ENCODE results near the gene COL17A1. TPM values are rescaled to one million over a fixed set of nuclear protein-coding genes. Genes with fewer than 3 reads are reported as not detected.

COL17A1 gene
- total RNA-seq, 2 donors from 2014 or later = not detected

DNA sequence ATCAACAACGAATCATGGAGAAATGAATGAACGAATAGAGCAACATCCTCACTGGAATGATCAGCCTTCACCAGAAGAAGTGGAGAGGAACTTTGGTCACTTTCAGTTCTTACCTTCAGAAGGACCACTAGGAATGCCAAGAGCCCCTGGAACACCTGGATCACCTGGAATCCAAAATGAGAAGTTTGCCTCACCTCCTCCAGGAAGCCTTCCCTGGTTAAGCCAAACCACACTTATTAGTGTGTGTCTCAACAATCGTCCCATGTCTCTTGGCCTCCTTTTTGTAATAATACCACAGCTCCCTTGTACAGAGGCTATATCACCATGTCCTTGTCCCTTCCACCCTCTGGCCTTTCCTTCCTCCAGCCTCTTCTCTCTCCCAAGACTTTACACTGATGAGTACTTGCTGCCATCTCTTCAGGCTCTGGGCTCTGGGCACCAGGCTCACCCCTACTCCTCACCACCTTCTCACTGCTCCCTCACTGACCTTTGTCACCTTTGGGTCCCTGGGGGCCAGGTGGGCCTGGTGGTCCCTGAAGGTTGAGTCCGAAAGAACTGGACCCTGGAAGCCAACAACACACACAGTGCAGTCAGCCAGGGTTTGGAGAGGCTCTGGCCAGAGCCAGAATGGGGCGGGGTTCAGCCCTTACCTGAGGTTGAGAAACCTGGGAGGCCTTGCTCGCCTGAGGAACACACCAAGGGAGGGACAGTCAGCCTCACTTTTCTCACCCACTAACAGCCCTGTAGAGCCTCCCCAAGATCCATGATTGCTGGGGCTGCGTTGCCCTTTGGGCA, 46.5 kb downstream of the COL17A1 start:
- ATAC-seq = no peak
- Mint-ChIP-seq H3K27ac (no peak overlapping the region), H3K4me3 (no peak overlapping the region), H3K4me1 (ENCODE audit: low read depth in 2 of 2) (no peaks in the 10 kb centered on the region), H3K36me3 (no peaks in the 10 kb centered on the region), H3K27me3 (no peaks in the 10 kb centered on the region), H3K9me3 (no peaks in the 10 kb centered on the region)
- no peak for DNase-seq (ENCODE audit: low spot score)

- no peaks in the 10 kb centered on the region for H3K4me1 Mint-ChIP-seq (ENCODE audit: low read depth in 2 of 2)
- ATAC-seq = no peak
- no peak overlapping the region for H3K27ac Mint-ChIP-seq
- H3K4me3 Mint-ChIP-seq = no peak overlapping the region
- H3K27me3 Mint-ChIP-seq = no peaks in the 10 kb centered on the region
- H3K36me3 Mint-ChIP-seq = no peaks in the 10 kb centered on the region
- no peak for DNase-seq (ENCODE audit: low spot score)
- no peaks in the 10 kb centered on the region for H3K9me3 Mint-ChIP-seq
Observed at GRCh38 chr10:104038537-104038936, 47.1 kb downstream of the COL17A1 start.

- DNase-seq (ENCODE audit: low spot score) (no peak), ATAC-seq (no peak)
- H3K9me3 Mint-ChIP-seq = no peaks in the 10 kb centered on the region
- H3K4me3 Mint-ChIP-seq = no peak overlapping the region
- H3K27ac Mint-ChIP-seq = no peak overlapping the region
- no peaks in the 10 kb centered on the region for H3K4me1 Mint-ChIP-seq (ENCODE audit: low read depth in 2 of 2)
- no peaks in the 10 kb centered on the region for H3K27me3 Mint-ChIP-seq
- H3K36me3 Mint-ChIP-seq = no peaks in the 10 kb centered on the region
Observed at GRCh38 chr10:104037261-104037951, 48.3 kb downstream of the COL17A1 start.

- no peak overlapping the region for H3K4me3 Mint-ChIP-seq
- ATAC-seq = no peak
- H3K4me1 Mint-ChIP-seq (ENCODE audit: low read depth in 2 of 2) = no peaks in the 10 kb centered on the region
- H3K27ac Mint-ChIP-seq = no peak overlapping the region
- no peaks in the 10 kb centered on the region for H3K27me3 Mint-ChIP-seq
- no peaks in the 10 kb centered on the region for H3K9me3 Mint-ChIP-seq
- no peak for DNase-seq (ENCODE audit: low spot score)
- H3K36me3 Mint-ChIP-seq = no peaks in the 10 kb centered on the region
Observed at GRCh38 chr10:104036518-104037260, 49.0 kb downstream of the COL17A1 start.

- H3K4me3 Mint-ChIP-seq = no peak overlapping the region
- DNase-seq (ENCODE audit: low spot score) (no peak), ATAC-seq (peak; percentile 37 to 43)
- H3K9me3 Mint-ChIP-seq = no peaks in the 10 kb centered on the region
- no peak overlapping the region for H3K27ac Mint-ChIP-seq
- H3K36me3 Mint-ChIP-seq = no peaks in the 10 kb centered on the region
- no peaks in the 10 kb centered on the region for H3K27me3 Mint-ChIP-seq
- H3K4me1 Mint-ChIP-seq (ENCODE audit: low read depth in 2 of 2) = no peaks in the 10 kb centered on the region
Observed at GRCh38 chr10:104036069-104036384, 49.7 kb downstream of the COL17A1 start.

DNA sequence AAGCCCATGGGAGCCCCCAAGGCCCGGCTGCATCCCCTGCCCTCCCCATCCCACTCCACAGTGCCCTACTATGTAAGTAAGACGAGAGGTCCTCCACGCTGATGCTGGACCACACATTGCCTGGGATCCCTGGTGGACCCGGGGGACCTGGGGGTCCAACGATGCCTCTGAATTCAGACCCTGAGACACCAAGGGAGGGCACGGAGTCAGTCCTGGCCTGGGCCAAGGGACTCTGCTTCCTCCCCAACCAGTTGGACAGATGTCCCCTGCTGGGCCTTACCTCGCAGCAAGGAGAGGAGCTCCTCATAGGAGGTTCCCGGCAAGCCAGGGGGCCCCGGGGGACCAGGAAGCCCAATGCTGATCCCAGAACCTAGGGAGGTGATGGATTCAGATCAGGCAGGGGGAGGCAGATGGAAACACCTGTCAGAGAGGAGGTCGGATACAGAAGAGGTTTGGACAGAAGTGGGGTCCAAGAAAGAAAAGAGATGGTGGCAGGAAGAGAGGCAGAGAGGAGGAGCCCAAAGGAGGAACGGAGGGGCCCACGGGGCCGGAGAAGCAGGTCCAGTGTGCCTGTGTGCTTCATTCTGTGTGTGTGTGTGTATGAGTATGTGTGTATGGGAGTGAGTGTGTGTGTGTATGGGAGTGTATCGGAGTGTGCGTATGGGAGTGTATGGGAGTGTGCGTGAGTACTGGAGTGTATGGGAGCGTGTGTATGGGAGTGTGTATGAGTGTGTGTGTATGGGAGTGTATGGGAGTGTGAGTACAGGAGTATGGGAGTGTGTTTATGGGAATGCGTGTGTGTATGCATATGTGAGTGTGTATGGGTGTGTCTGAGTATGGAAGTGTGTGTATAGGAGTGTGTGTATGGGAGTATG, 50.2 kb downstream of the COL17A1 start:
- Mint-ChIP-seq H3K27me3 (no peaks in the 10 kb centered on the region), H3K27ac (no peak overlapping the region), H3K4me1 (ENCODE audit: low read depth in 2 of 2) (no peaks in the 10 kb centered on the region), H3K4me3 (no peak overlapping the region), H3K36me3 (no peaks in the 10 kb centered on the region), H3K9me3 (no peaks in the 10 kb centered on the region)
- ATAC-seq (peak in 1 of 2 donors; percentile 39), DNase-seq (ENCODE audit: low spot score) (no peak)

- no peaks in the 10 kb centered on the region for H3K36me3 Mint-ChIP-seq
- no peak overlapping the region for H3K4me3 Mint-ChIP-seq
- no peaks in the 10 kb centered on the region for H3K4me1 Mint-ChIP-seq (ENCODE audit: low read depth in 2 of 2)
- no peaks in the 10 kb centered on the region for H3K27me3 Mint-ChIP-seq
- ATAC-seq (no peak), DNase-seq (ENCODE audit: low spot score) (no peak)
- no peaks in the 10 kb centered on the region for H3K9me3 Mint-ChIP-seq
- H3K27ac Mint-ChIP-seq = no peak overlapping the region
Observed at GRCh38 chr10:104034401-104035193, 51.1 kb downstream of the COL17A1 start.

- ATAC-seq (no peak), DNase-seq (ENCODE audit: low spot score) (no peak)
- Mint-ChIP-seq H3K27me3 (no peaks in the 10 kb centered on the region), H3K27ac (no peak overlapping the region), H3K36me3 (no peaks in the 10 kb centered on the region), H3K9me3 (no peaks in the 10 kb centered on the region), H3K4me3 (no peak overlapping the region), H3K4me1 (ENCODE audit: low read depth in 2 of 2) (no peaks in the 10 kb centered on the region)
Observed at GRCh38 chr10:104033966-104034365, 51.7 kb downstream of the COL17A1 start.

GRCh38 chr10:104033401-104033930, 52.2 kb downstream of the COL17A1 start:
- no peak for ATAC-seq
- no peak for DNase-seq (ENCODE audit: low spot score)
- H3K4me1 Mint-ChIP-seq (ENCODE audit: low read depth in 2 of 2) = no peaks in the 10 kb centered on the region
- H3K4me3 Mint-ChIP-seq = no peak overlapping the region
- H3K27ac Mint-ChIP-seq = no peak overlapping the region
- H3K9me3 Mint-ChIP-seq = no peaks in the 10 kb centered on the region
- no peaks in the 10 kb centered on the region for H3K36me3 Mint-ChIP-seq
- H3K27me3 Mint-ChIP-seq = no peaks in the 10 kb centered on the region

DNA sequence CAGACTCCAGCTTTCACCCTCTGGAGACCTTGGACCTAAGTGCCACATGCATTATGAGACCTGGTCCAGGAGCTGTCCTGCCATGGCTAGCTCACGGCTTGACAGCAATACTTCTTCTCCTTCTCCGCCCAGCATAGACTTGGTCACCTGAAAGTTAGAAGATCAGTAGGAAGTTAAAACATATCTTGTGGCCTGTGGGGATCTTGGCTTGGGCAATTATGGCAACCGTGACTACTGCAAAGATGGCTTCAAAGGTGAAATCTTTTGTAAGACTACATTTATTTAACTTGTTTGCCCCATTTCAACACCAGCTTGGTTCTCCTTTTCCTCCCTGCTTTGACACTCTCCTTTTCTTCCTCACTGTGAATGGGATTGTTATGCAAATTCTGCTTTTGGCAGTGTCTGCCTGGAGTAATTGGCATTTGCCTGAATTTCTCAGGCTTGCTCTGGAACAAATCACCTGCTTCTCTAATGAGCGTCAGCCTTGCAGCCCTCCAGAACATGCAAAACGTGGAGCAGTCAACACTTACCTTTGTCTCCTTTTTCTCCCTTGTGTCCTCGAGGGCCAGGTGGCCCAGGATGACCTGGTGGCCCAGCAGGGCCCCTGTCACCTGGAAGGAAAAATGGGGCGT, 53.4 kb downstream of the COL17A1 start:
- H3K27ac Mint-ChIP-seq = peak overlapping the region in 1 of 2 donors; percentile 0
- DNase-seq (ENCODE audit: low spot score) = no peak
- no peaks in the 10 kb centered on the region for H3K36me3 Mint-ChIP-seq
- ATAC-seq = no peak
- H3K4me1 Mint-ChIP-seq (ENCODE audit: low read depth in 2 of 2) = peaks cover 0 to 2% of the 10 kb centered on the region in 2 donors
- no peak overlapping the region for H3K4me3 Mint-ChIP-seq
- H3K9me3 Mint-ChIP-seq = no peaks in the 10 kb centered on the region
- no peaks in the 10 kb centered on the region for H3K27me3 Mint-ChIP-seq

- H3K9me3 Mint-ChIP-seq = no peaks in the 10 kb centered on the region
- no peaks in the 10 kb centered on the region for H3K27me3 Mint-ChIP-seq
- peak overlapping the region in 1 of 2 donors; percentile 0 for H3K27ac Mint-ChIP-seq
- H3K4me3 Mint-ChIP-seq = no peak overlapping the region
- DNase-seq (ENCODE audit: low spot score) (no peak), ATAC-seq (no peak)
- peaks cover 0 to 2% of the 10 kb centered on the region in 2 donors for H3K4me1 Mint-ChIP-seq (ENCODE audit: low read depth in 2 of 2)
- no peaks in the 10 kb centered on the region for H3K36me3 Mint-ChIP-seq
Observed at GRCh38 chr10:104031631-104032030, 54.0 kb downstream of the COL17A1 start.

DNA sequence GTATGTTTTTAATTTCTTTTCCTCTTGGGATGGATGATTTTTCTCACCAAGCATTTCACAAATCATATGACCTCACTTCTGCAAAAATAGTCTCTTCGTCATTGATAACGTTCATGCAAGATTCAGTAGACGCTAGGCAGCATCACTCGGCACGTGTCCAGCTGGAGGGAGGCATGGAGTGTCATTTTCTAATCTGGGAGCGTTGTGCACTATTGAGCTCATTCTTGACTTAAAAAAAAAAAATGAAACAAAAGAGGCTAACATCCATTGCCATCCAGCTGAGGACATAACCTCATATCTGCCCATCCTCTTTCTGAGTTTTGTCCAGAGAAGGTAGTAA, 56.2 kb downstream of the COL17A1 start:
- DNase-seq (ENCODE audit: low spot score) (no peak), ATAC-seq (no peak)
- peaks cover 9% of the 10 kb centered on the region for H3K36me3 Mint-ChIP-seq
- peaks cover 0 to 2% of the 10 kb centered on the region in 2 donors for H3K4me1 Mint-ChIP-seq (ENCODE audit: low read depth in 2 of 2)
- no peak overlapping the region for H3K4me3 Mint-ChIP-seq
- H3K9me3 Mint-ChIP-seq = no peaks in the 10 kb centered on the region
- H3K27me3 Mint-ChIP-seq = no peaks in the 10 kb centered on the region
- H3K27ac Mint-ChIP-seq = peak overlapping the region in 1 of 2 donors; percentile 14
